SK-N-SH (cell line): Measurements from ENCODE around the gene PTPN14.

Source experiments
- CTCF ChIP-seq: fragments of 200-600 bp; sonication (generic); IDR thresholded peaks from 2 replicates; pipeline ENCODE4 v1.6.1; 2017; ENCODE audit warnings: antibody characterized with exemption, mild to moderate bottlenecking, moderate library complexity
- EP300 ChIP-seq, 2 experiments: IDR thresholded peaks; 2 replicates each; pipeline versions ENCODE4 v1.4.0 to v1.6.1; 2012; ENCODE audit warnings: borderline replicate concordance in 1 of 2, low read depth in 1 of 2, low read length in 1 of 2
- FOXJ3 ChIP-seq: sonication (generic); formaldehyde crosslinking; IDR thresholded peaks from 2 replicates; pipeline ENCODE4 v1.5.1; 2020; ENCODE audit warnings: mild to moderate bottlenecking, missing genetic modification reagents
- MAX ChIP-seq: IDR thresholded peaks from 2 replicates; pipeline ENCODE4 v1.4.0; 2012; ENCODE audit warnings: low read depth
- NRF1 ChIP-seq: IDR thresholded peaks from 2 replicates; pipeline ENCODE4 v1.6.1; 2012; ENCODE audit warnings: low read depth, mild to moderate bottlenecking, low read length
- POLR2AphosphoS5 ChIP-seq: IDR thresholded peaks from 2 replicates; pipeline ENCODE4 v1.6.1; 2012; ENCODE audit warnings: low read depth, low read length
- RAD21 ChIP-seq: IDR thresholded peaks from 2 replicates; pipeline ENCODE4 v1.6.1; 2012; ENCODE audit warnings: mild to moderate bottlenecking, low read length
- RXRA ChIP-seq: IDR thresholded peaks from 2 replicates; pipeline ENCODE4 v1.4.0; 2012; ENCODE audit warnings: low read depth, mild to moderate bottlenecking, borderline replicate concordance
- SMC3 ChIP-seq: IDR thresholded peaks from 2 replicates; pipeline ENCODE4 v1.6.1; 2012; ENCODE audit warnings: low read depth, low read length, improper control_type of control experiment
- TEAD4 ChIP-seq: IDR thresholded peaks from 2 replicates; pipeline ENCODE4 v1.4.0; 2012; ENCODE audit warnings: mild to moderate bottlenecking, borderline replicate concordance; ENCODE audit not compliant: insufficient read depth
- USF1 ChIP-seq: IDR thresholded peaks from 2 replicates; pipeline ENCODE4 v1.4.0; 2012; ENCODE audit warnings: low read depth, borderline replicate concordance

- no peak for TF ChIP-seq CTCF
- TF ChIP-seq RAD21 = no peak
- no peak for TF ChIP-seq EP300 (IDR thresholded peaks at IDR 0.05; ENCODE audit: borderline replicate concordance in 1 of 2, low read depth in 1 of 2, low read length in 1 of 2)
- TF ChIP-seq MAX = no peak
- TF ChIP-seq USF1 = no peak
- TF ChIP-seq POLR2AphosphoS5 = no peak
- TF ChIP-seq RXRA = no peak
- TF ChIP-seq TEAD4 = no peak
- no peak for TF ChIP-seq FOXJ3 (CRISPR knock-in tag)
- TF ChIP-seq SMC3 = no peak
- TF ChIP-seq NRF1 = no peak
Observed at GRCh38 chr1:214378492-214378891, 172.9 kb downstream of the PTPN14 start.
